K562 (cell line): ENCODE results near the gene AFF3.

ENCODE experiments used
- ATF2 ChIP-seq: sonication (generic); formaldehyde crosslinking; IDR thresholded peaks from 2 replicates; pipeline ENCODE4 v1.8.1; 2022; ENCODE audit warnings: missing genetic modification reagents
- CTCF ChIP-seq, 3 experiments: IDR thresholded peaks in 2 of 3; conservative IDR thresholded peaks in 1 of 3; 2 replicates each; pipeline ENCODE4 v1.5.1; 2011 to 2012; ENCODE audit warnings: low read length in 3 of 3, mild to moderate bottlenecking in 3 of 3, control low read depth in 2 of 3, improper control_type of control experiment in 1 of 3, inconsistent platforms in 1 of 3, low read depth in 1 of 3, mixed read lengths in 1 of 3, moderate library complexity in 1 of 3; ENCODE audit not compliant: insufficient read depth in 2 of 3
- EHMT2 ChIP-seq: fragments of 450-650 bp; IDR thresholded peaks from 2 replicates; pipeline ENCODE4 v1.6.1; 2018; ENCODE audit warnings: antibody characterized with exemption
- ERF ChIP-seq: fragments of 450-650 bp; formaldehyde crosslinking; IDR thresholded peaks from 2 replicates; pipeline ENCODE4 v1.4.0; 2020; ENCODE audit warnings: mild to moderate bottlenecking, mixed read lengths
- HES1 ChIP-seq: fragments of 450-650 bp; IDR thresholded peaks from 2 replicates; pipeline ENCODE4 v1.6.1; 2016; ENCODE audit warnings: low read depth, mild to moderate bottlenecking, moderate library complexity
- JUN ChIP-seq, 2 experiments: sonication (generic) in 1 of 2; formaldehyde crosslinking in 1 of 2; IDR thresholded peaks; 2 replicates each; pipeline versions ENCODE4 v1.6.1 to v1.8.0; 2012 to 2022; ENCODE audit warnings: borderline replicate concordance in 2 of 2, mild to moderate bottlenecking in 2 of 2, improper control_type of control experiment in 1 of 2, low read depth in 1 of 2, low read length in 1 of 2, missing genetic modification reagents in 1 of 2
- MAFG ChIP-seq: fragments of 450-650 bp; conservative IDR thresholded peaks from 2 replicates; pipeline ENCODE4 v1.6.1; 2016; ENCODE audit warnings: missing genetic modification characterization, missing compliant biosample characterization
- RBM15 ChIP-seq: fragments of 200-400 bp; formaldehyde crosslinking; IDR thresholded peaks from 2 replicates; pipeline ENCODE4 v1.6.1; 2018; ENCODE audit warnings: mild to moderate bottlenecking, low read length, moderate library complexity; ENCODE audit not compliant: insufficient read depth
- ZNF609 ChIP-seq: sonication (generic); formaldehyde crosslinking; IDR thresholded peaks from 2 replicates; pipeline ENCODE4 v1.8.1; 2023; ENCODE audit warnings: missing genetic modification reagents, mild to moderate bottlenecking, borderline replicate concordance

- TF ChIP-seq JUN (IDR thresholded peaks at IDR 0.05; ENCODE audit: borderline replicate concordance, low read depth, low read length): no peak
- TF ChIP-seq JUN (CRISPR knock-in tag; IDR thresholded peaks at IDR 0.05; ENCODE audit: borderline replicate concordance): no peak
- TF ChIP-seq ZNF609 (CRISPR knock-in tag): no peak
- TF ChIP-seq ATF2 (CRISPR knock-in tag): no peak
- TF ChIP-seq RBM15: no peak
- no peak for TF ChIP-seq EHMT2
- TF ChIP-seq HES1: no peak
- no peak for TF ChIP-seq ERF
- TF ChIP-seq MAFG (tag): no peak
- no peak for TF ChIP-seq CTCF (IDR thresholded peaks at IDR 0.05 in 2 of 3, conservative IDR thresholded peaks at IDR 0.05 in 1 of 3; ENCODE audit: insufficient read depth in 2 of 3, low read depth in 1 of 3, low read length in 3 of 3)
Measured at GRCh38 chr2:99562516-99562915, 579.9 kb downstream of the AFF3 start.
